Panc1 (cell line): ENCODE data around the gene CDK4. TPM values are rescaled to one million over a fixed set of nuclear protein-coding genes. Genes with fewer than 3 reads are reported as not detected.

ENCODE experiments used
- ATAC-seq: fragments of 200-7000 bp; cut with Tn5 transposase; 2 replicates; pipeline ENCODE4 v1.9.1; 2020; ENCODE audit warnings: mild to moderate bottlenecking, moderate library complexity
- BruUV-seq: library from RNA; stranded (reverse); fragments of 400-500 nt; replicated peaks from 2 replicates; lab custom pipeline; 2021; lab: Mats Ljungman, UMichigan
- CTCF ChIA-PET: fragments of 300-600 bp; sonication (Branson Sonifier 250); formaldehyde crosslinking; loops from one replicate; lab custom pipeline; 2022; ENCODE audit warnings: antibody characterized with exemption; lab: Charles Lee
- POLR2A ChIA-PET: fragments of 300-600 bp; sonication (Branson Sonifier 250); formaldehyde crosslinking; loops from one replicate; lab custom pipeline; 2022; ENCODE audit warnings: antibody characterized with exemption; lab: Charles Lee
- DNase-seq: peaks from one replicate; pipeline ENCODE4 v3.0.0-alpha.2; 2010; ENCODE audit warnings: low read depth, low spot score
- H3K27ac ChIP-seq: 2 replicates; pipeline ENCODE4 v1.5.1; 2011; ENCODE audit warnings: mild to moderate bottlenecking, low read length, inconsistent platforms
- H3K27me3 ChIP-seq: fragments of 200-500 bp; sonication (Bioruptor generic); 2 replicates; pipeline ENCODE4 v1.6.0; 2014; ENCODE audit warnings: low read length, inconsistent platforms; ENCODE audit not compliant: control insufficient read depth, insufficient read depth
- H3K36me3 ChIP-seq: fragments of 200-500 bp; sonication (Bioruptor generic); 2 replicates; pipeline ENCODE4 v1.5.1; 2014; ENCODE audit warnings: inconsistent platforms, mild to moderate bottlenecking, low read length, moderate library complexity; ENCODE audit not compliant: control insufficient read depth, insufficient read depth
- H3K4me1 ChIP-seq: 2 replicates; pipeline ENCODE4 v1.5.1; 2011; ENCODE audit warnings: inconsistent platforms, mild to moderate bottlenecking, low read length, moderate library complexity; ENCODE audit not compliant: control insufficient read depth, insufficient read depth
- H3K4me3 ChIP-seq, 2 experiments: 2 replicates each; pipeline ENCODE4 v1.5.1; 2011 to 2012; ENCODE audit warnings: low read depth in 2 of 2, low read length in 2 of 2, mild to moderate bottlenecking in 2 of 2, inconsistent platforms in 1 of 2, moderate library complexity in 1 of 2
- H3K9me3 ChIP-seq: fragments of 200-500 bp; sonication (Bioruptor generic); 2 replicates; pipeline ENCODE4 v1.5.1; 2014; ENCODE audit warnings: low read depth, mild to moderate bottlenecking, inconsistent platforms, low read length, moderate library complexity; ENCODE audit not compliant: control insufficient read depth, insufficient read depth
- POLR2AphosphoS5 ChIP-seq: IDR thresholded peaks from 2 replicates; pipeline ENCODE4 v1.6.1; 2012; ENCODE audit warnings: mild to moderate bottlenecking, low read depth, low read length, moderate library complexity
- SIN3A ChIP-seq: IDR thresholded peaks from 2 replicates; pipeline ENCODE4 v1.6.1; 2012; ENCODE audit warnings: low read depth, mild to moderate bottlenecking, low read length, moderate library complexity, borderline replicate concordance; ENCODE audit not compliant: insufficient read depth
- TCF7L2 ChIP-seq: IDR thresholded peaks from 2 replicates; pipeline ENCODE4 v1.6.1; 2011; ENCODE audit warnings: mild to moderate bottlenecking, low read depth, low read length, inconsistent platforms
- in situ Hi-C: cut with HindIII; loops from 2 replicates; pipeline ENCODE4 v1.10.0; 2016; ENCODE audit warnings: low sequenced_read_pairs, low pct_unique_long_range_greater_than_20kb
- intact Hi-C: fragments of 100-400 bp; cut with micrococcal nuclease; formaldehyde crosslinking; loops from one replicate; pipeline ENCODE4 v1.10.0; 2022; ENCODE audit not compliant: unreplicated experiment
- total RNA-seq: library from RNA; stranded (reverse); gene quantifications from one replicate; pipeline ENCODE4 v1.2.1, GENCODE V29; 2021; ENCODE audit not compliant: unreplicated experiment
- TF ChIP-seq, protein P1 (sequence below): fragments of 450-650 bp; IDR thresholded peaks from 2 replicates; pipeline ENCODE4 v1.5.1; 2017; ENCODE audit warnings: mild to moderate bottlenecking
- TF ChIP-seq, protein P2 (sequence below), 2 experiments: IDR thresholded peaks; 2 replicates each; pipeline ENCODE4 v1.6.1; 2011 to 2012; ENCODE audit warnings: low read depth in 2 of 2, control low read depth in 1 of 2, low read length in 1 of 2, mild to moderate bottlenecking in 1 of 2, moderate library complexity in 1 of 2; ENCODE audit not compliant: insufficient read depth in 1 of 2

The CDK4 gene
- total RNA-seq, 1 experiment from 2014 or later = 201 TPM

DNA sequence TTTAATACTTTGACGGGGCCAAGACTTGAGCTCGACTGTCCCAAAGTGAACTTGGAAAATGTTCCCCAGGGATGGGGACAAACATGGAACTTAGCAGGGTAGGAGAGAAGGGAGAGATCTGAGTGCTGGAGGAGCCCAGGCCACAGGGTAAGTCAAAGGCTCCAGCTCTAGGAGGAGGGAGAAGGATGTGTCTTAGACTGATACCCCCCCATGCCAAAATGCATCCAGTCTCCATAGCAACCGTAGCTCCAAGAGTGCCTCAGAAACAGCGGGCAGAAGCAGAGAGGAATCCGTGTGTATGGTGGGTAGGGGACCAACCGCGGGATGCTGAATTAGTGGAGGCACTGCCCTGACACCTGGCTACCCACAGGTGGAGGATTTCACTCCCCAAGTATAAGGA lies 12.7 kb downstream of the CDK4 start:
- peaks cover 14% of the 10 kb centered on the region for H3K4me1 ChIP-seq
- H3K4me3 ChIP-seq = no peak overlapping the region
- no peak overlapping the region for H3K27ac ChIP-seq
- intact Hi-C loops (loop anchor here (5.0 kb wide), 1 partner anchor 157 kb away; no protein-coding TSS in a partner anchor), in situ Hi-C loops (no loop called here)
- H3K36me3 ChIP-seq = peaks cover 3% of the 10 kb centered on the region; the same call in 1 of the 2 replicates
- BruUV-seq = no TSS peak
- CTCF ChIA-PET = interaction anchor here (3.4 kb wide), 1 partner anchor 13 kb away, joined by 10 read pairs; no protein-coding TSS in a partner anchor
- no peaks in the 10 kb centered on the region for H3K9me3 ChIP-seq
- no peak for DNase-seq
- no peak for ATAC-seq
- POLR2A ChIA-PET = no interaction called here
- TF ChIP-seq POLR2AphosphoS5 (no peak), TCF7L2 (no peak), SIN3A (no peak)
- TF ChIP-seq, protein P1, sequence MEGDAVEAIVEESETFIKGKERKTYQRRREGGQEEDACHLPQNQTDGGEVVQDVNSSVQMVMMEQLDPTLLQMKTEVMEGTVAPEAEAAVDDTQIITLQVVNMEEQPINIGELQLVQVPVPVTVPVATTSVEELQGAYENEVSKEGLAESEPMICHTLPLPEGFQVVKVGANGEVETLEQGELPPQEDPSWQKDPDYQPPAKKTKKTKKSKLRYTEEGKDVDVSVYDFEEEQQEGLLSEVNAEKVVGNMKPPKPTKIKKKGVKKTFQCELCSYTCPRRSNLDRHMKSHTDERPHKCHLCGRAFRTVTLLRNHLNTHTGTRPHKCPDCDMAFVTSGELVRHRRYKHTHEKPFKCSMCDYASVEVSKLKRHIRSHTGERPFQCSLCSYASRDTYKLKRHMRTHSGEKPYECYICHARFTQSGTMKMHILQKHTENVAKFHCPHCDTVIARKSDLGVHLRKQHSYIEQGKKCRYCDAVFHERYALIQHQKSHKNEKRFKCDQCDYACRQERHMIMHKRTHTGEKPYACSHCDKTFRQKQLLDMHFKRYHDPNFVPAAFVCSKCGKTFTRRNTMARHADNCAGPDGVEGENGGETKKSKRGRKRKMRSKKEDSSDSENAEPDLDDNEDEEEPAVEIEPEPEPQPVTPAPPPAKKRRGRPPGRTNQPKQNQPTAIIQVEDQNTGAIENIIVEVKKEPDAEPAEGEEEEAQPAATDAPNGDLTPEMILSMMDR = no peak
- TF ChIP-seq, protein P2, sequence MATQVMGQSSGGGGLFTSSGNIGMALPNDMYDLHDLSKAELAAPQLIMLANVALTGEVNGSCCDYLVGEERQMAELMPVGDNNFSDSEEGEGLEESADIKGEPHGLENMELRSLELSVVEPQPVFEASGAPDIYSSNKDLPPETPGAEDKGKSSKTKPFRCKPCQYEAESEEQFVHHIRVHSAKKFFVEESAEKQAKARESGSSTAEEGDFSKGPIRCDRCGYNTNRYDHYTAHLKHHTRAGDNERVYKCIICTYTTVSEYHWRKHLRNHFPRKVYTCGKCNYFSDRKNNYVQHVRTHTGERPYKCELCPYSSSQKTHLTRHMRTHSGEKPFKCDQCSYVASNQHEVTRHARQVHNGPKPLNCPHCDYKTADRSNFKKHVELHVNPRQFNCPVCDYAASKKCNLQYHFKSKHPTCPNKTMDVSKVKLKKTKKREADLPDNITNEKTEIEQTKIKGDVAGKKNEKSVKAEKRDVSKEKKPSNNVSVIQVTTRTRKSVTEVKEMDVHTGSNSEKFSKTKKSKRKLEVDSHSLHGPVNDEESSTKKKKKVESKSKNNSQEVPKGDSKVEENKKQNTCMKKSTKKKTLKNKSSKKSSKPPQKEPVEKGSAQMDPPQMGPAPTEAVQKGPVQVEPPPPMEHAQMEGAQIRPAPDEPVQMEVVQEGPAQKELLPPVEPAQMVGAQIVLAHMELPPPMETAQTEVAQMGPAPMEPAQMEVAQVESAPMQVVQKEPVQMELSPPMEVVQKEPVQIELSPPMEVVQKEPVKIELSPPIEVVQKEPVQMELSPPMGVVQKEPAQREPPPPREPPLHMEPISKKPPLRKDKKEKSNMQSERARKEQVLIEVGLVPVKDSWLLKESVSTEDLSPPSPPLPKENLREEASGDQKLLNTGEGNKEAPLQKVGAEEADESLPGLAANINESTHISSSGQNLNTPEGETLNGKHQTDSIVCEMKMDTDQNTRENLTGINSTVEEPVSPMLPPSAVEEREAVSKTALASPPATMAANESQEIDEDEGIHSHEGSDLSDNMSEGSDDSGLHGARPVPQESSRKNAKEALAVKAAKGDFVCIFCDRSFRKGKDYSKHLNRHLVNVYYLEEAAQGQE (IDR thresholded peaks at IDR 0.05; ENCODE audit: insufficient read depth in 1 of 2, low read depth in 2 of 2, low read length in 1 of 2) = no peak
- no peaks in the 10 kb centered on the region; the same call in 1 of the 2 replicates for H3K27me3 ChIP-seq

DNA sequence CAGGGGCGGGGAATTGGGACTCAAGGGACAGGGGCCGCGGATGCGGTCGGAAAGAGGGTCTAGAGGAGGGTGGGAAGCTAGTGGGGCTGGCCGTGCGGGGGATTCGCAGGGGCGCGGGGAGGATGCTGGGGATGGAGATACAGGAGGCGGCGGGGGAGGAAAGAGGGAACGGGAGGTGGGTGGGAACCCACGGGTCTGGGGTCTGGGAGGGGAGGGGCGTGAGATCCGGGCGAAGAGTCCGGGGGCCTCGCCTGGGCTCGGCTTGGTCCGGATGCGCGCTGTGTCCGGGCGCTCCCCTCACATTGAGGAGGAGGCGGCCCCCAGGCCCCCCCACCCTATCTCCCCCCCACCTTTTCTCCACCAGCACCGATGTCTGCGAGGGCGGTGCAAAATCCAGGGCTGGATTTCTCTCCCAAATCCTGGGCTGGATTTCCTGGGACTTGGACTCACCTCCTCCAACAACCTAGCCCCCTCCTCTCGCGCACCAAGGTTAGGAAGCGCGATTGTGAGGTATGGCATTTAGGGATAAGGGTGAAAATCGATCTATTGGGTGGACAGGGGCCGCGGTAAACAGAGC lies 13.4 kb downstream of the CDK4 start, which contains the start of gene AGAP2:
TSS of gene AGAP2 (minus strand) at position 82 of the 577 bp plus-strand sequence. CDS start 496 bp downstream, outside the sequence.
- Histone ChIP-seq H3K4me3 (peak within 1 kb of the TSS; percentile 38 to 54), H3K27me3 (no peaks in the 10 kb centered on the region; the same call in 1 of the 2 replicates), H3K36me3 (peaks cover 3% of the 10 kb centered on the region; the same call in 1 of the 2 replicates), H3K27ac (no peak within 1 kb of the TSS), H3K4me1 (peaks cover 7% of the 10 kb centered on the region; the same call in 1 of the 2 replicates), H3K9me3 (no peaks in the 10 kb centered on the region)
- ATAC-seq = no peak
- ChIA-PET CTCF (interaction anchor here (3.4 kb wide), 1 partner anchor 13 kb away, joined by 10 read pairs; no protein-coding TSS in a partner anchor), POLR2A (no interaction called here)
- DNase-seq = no peak
- no peak for TF ChIP-seq TCF7L2
- in situ Hi-C loops = no loop called here
- BruUV-seq = no TSS peak
- intact Hi-C loops = loop anchor here (5.0 kb wide), 1 partner anchor 156 kb away; no protein-coding TSS in a partner anchor
